ENCODE data around the gene YIPF4. TPM values are rescaled to one million over a fixed set of nuclear protein-coding genes. Genes with fewer than 3 reads are reported as not detected.

YIPF4 gene
- total RNA-seq, 4 donors from 2014 or later: 5.9 to 75.9 (median 26.4) TPM

- no peaks in the 10 kb centered on the region for H3K4me1 ChIP-seq
- intact Hi-C loops (cut with DNase I; ENCODE audit: low total_unique reads): no loop called here
- no peak overlapping the region for H3K4me3 ChIP-seq
- no peaks in the 10 kb centered on the region for H3K36me3 ChIP-seq
- no peak for DNase-seq
- TF ChIP-seq POLR2A (IDR thresholded peaks at IDR 0.05) (no peak), CTCF (IDR thresholded peaks at IDR 0.05) (no peak)
- H3K9me3 ChIP-seq: no peaks in the 10 kb centered on the region
- H3K27me3 ChIP-seq: no peaks in the 10 kb centered on the region
- H3K27ac ChIP-seq: no peak overlapping the region
Observed at GRCh38 chr2:32237488-32237887, 40.2 kb upstream of the YIPF4 start.

- no peak overlapping the region for H3K27ac ChIP-seq
- no peaks in the 10 kb centered on the region for H3K4me1 ChIP-seq
- intact Hi-C loops (cut with DNase I; ENCODE audit: low total_unique reads): no loop called here
- no peak for TF ChIP-seq CTCF (IDR thresholded peaks at IDR 0.05)
- TF ChIP-seq POLR2A (IDR thresholded peaks at IDR 0.05): no peak
- no peaks in the 10 kb centered on the region for H3K27me3 ChIP-seq
- H3K36me3 ChIP-seq: no peaks in the 10 kb centered on the region
- DNase-seq: no peak
- no peaks in the 10 kb centered on the region for H3K9me3 ChIP-seq
- H3K4me3 ChIP-seq: no peak overlapping the region
Observed at GRCh38 chr2:32237996-32238395, 39.7 kb upstream of the YIPF4 start.

- TF ChIP-seq POLR2A (IDR thresholded peaks at IDR 0.05): no peak
- no peak for TF ChIP-seq CTCF (IDR thresholded peaks at IDR 0.05)
- DNase-seq: no peak
- no peak overlapping the region for H3K27ac ChIP-seq
- H3K27me3 ChIP-seq: no peaks in the 10 kb centered on the region
- no peak overlapping the region for H3K4me3 ChIP-seq
- intact Hi-C loops (cut with DNase I; ENCODE audit: low total_unique reads): no loop called here
- no peaks in the 10 kb centered on the region for H3K9me3 ChIP-seq
- no peaks in the 10 kb centered on the region for H3K36me3 ChIP-seq
- H3K4me1 ChIP-seq: no peaks in the 10 kb centered on the region
Observed at GRCh38 chr2:32242331-32242730, 35.4 kb upstream of the YIPF4 start.

- no peaks in the 10 kb centered on the region for H3K27me3 ChIP-seq
- H3K4me3 ChIP-seq: no peak overlapping the region
- H3K27ac ChIP-seq: no peak overlapping the region
- no peaks in the 10 kb centered on the region for H3K36me3 ChIP-seq
- TF ChIP-seq CTCF (IDR thresholded peaks at IDR 0.05): no peak
- no peak for TF ChIP-seq POLR2A (IDR thresholded peaks at IDR 0.05)
- H3K4me1 ChIP-seq: no peaks in the 10 kb centered on the region
- no peaks in the 10 kb centered on the region for H3K9me3 ChIP-seq
- intact Hi-C loops (cut with DNase I; ENCODE audit: low total_unique reads): no loop called here
- no peak for DNase-seq
Observed at GRCh38 chr2:32246911-32247310, 30.8 kb upstream of the YIPF4 start.

GRCh38 chr2:32248299-32248698 is 29.4 kb upstream of the YIPF4 start:
- TF ChIP-seq CTCF (IDR thresholded peaks at IDR 0.05) (no peak), POLR2A (IDR thresholded peaks at IDR 0.05) (no peak)
- H3K27me3 ChIP-seq: no peaks in the 10 kb centered on the region
- no peak for DNase-seq
- no peak overlapping the region for H3K4me3 ChIP-seq
- H3K36me3 ChIP-seq: no peaks in the 10 kb centered on the region
- H3K27ac ChIP-seq: no peak overlapping the region
- intact Hi-C loops (cut with DNase I; ENCODE audit: low total_unique reads): no loop called here
- no peaks in the 10 kb centered on the region for H3K9me3 ChIP-seq
- H3K4me1 ChIP-seq: no peaks in the 10 kb centered on the region

Data from uterus (tissue), 4 donors.